ENCODE data around the gene VAMP7. TPM values are rescaled to one million over a fixed set of nuclear protein-coding genes. Genes with fewer than 3 reads are reported as not detected.

VAMP7 gene
- total RNA-seq, 1 experiment from 2014 or later: 19.9 TPM

DNA sequence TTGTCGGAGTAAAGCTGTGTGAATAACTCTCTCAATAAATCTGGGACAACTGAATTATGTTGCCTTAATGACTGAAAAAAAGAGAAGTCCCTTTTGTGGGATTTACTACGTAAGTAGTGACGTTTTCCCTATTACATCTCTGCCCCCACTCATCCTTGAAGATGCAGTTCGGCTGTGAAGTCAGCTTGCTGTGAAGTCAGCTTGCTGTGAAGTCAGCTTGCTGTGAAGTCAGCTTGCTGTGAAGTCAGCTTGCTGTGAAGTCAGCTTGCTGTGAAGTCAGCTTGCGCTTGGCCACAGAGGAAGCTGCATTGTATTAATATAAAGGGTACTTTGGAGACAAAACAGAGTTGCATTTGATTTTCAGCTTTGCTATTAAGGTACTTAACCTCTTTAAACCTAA, 8.0 kb upstream of the VAMP7 start:
- no peak overlapping the region for H2BK20ac ChIP-seq (ENCODE audit: low read depth, low read length, poor library complexity, severe bottlenecking)
- TF ChIP-seq, protein P1, sequence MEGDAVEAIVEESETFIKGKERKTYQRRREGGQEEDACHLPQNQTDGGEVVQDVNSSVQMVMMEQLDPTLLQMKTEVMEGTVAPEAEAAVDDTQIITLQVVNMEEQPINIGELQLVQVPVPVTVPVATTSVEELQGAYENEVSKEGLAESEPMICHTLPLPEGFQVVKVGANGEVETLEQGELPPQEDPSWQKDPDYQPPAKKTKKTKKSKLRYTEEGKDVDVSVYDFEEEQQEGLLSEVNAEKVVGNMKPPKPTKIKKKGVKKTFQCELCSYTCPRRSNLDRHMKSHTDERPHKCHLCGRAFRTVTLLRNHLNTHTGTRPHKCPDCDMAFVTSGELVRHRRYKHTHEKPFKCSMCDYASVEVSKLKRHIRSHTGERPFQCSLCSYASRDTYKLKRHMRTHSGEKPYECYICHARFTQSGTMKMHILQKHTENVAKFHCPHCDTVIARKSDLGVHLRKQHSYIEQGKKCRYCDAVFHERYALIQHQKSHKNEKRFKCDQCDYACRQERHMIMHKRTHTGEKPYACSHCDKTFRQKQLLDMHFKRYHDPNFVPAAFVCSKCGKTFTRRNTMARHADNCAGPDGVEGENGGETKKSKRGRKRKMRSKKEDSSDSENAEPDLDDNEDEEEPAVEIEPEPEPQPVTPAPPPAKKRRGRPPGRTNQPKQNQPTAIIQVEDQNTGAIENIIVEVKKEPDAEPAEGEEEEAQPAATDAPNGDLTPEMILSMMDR (conservative IDR thresholded peaks at IDR 0.05): no peak
- H4K20me1 ChIP-seq (ENCODE audit: control insufficient read depth, insufficient read depth, insufficient read length): no peaks in the 10 kb centered on the region
- no peak overlapping the region for H3K4ac ChIP-seq (ENCODE audit: low read depth, low read length)
- H3K27ac ChIP-seq (ENCODE audit: insufficient read length, low read depth, low read length): no peak overlapping the region
- no peaks in the 10 kb centered on the region for H3K4me1 Mint-ChIP-seq
- no peak overlapping the region for H3K4me3 Mint-ChIP-seq
- H4K5ac ChIP-seq (ENCODE audit: insufficient read length, low read depth, low read length): no peak overlapping the region
- peaks cover 22% of the 10 kb centered on the region for H3K9me3 ChIP-seq (ENCODE audit: control insufficient read depth, low read depth, low read length)
- no peak overlapping the region for H3K14ac ChIP-seq (ENCODE audit: insufficient read depth, low read length)
- no peak overlapping the region for H2BK5ac ChIP-seq (ENCODE audit: insufficient read length, low read length)
- H3K36me3 Mint-ChIP-seq (ENCODE audit: insufficient read depth in 1 of 3, low read depth in 3 of 3): peaks cover 0 to under 1% (median under 1%) of the 10 kb centered on the region in 3 experiments; a peak in 2 of 7 replicates
- H3K27me3 ChIP-seq (ENCODE audit: insufficient read depth, low read length): no peaks in the 10 kb centered on the region
- H2AK5ac ChIP-seq (ENCODE audit: insufficient read length, low read length): no peak overlapping the region
- no peaks in the 10 kb centered on the region for H3K23me2 ChIP-seq (ENCODE audit: insufficient read length, low read depth, low read length, poor library complexity, severe bottlenecking)
- H2AFZ ChIP-seq (ENCODE audit: low read length): no peak overlapping the region
- no peak overlapping the region for H3K9ac ChIP-seq (ENCODE audit: extremely low read depth, insufficient read length, low read length)
- no peaks in the 10 kb centered on the region for H3K79me2 ChIP-seq (ENCODE audit: insufficient read depth, low read length)
- no peak for DNase-seq
- H3T11ph ChIP-seq (ENCODE audit: low read length): no peak overlapping the region
- H3K9me3 Mint-ChIP-seq: peaks cover 52 to 59% of the 10 kb centered on the region in 2 experiments
- H3K18ac ChIP-seq (ENCODE audit: insufficient read length, low read depth, low read length): no peak overlapping the region
- H3K27me3 Mint-ChIP-seq (ENCODE audit: low read depth): peaks cover 9% of the 10 kb centered on the region
- no peak overlapping the region for H3K23ac ChIP-seq (ENCODE audit: insufficient read length, low read depth, low read length)
- H3K27ac Mint-ChIP-seq: no peak overlapping the region
- no peak overlapping the region for H2BK15ac ChIP-seq (ENCODE audit: low read depth, low read length)
- H3K56ac ChIP-seq (ENCODE audit: insufficient read length, low read depth, low read length): no peak overlapping the region
- no peak overlapping the region for H4K91ac ChIP-seq (ENCODE audit: insufficient read length, low read depth, low read length)
- H3K4me1 ChIP-seq (ENCODE audit: insufficient read depth, low read length): no peaks in the 10 kb centered on the region
- no peak overlapping the region for H3K4me2 ChIP-seq (ENCODE audit: insufficient read depth, insufficient read length, low read length)
- no peaks in the 10 kb centered on the region for H3K79me1 ChIP-seq (ENCODE audit: insufficient read depth, low read depth, low read length, poor library complexity, severe bottlenecking)
- H2BK12ac ChIP-seq (ENCODE audit: insufficient read length, low read depth, low read length): no peak overlapping the region
- no peak overlapping the region for H2BK120ac ChIP-seq (ENCODE audit: low read depth, low read length, poor library complexity, severe bottlenecking)
- WGBS (ENCODE audit: extremely low coverage, insufficient read length, low lambda C conversion rate): no CpG with 5 or more reads among the region's 5 CpGs
- H4K8ac ChIP-seq (replicated peaks; ENCODE audit: insufficient read length, low read depth, low read length): no peak overlapping the region

All from H9 (cell line).